Kidney epithelial cell (primary cell): ENCODE measurements around the gene GBGT1. TPM values are rescaled to one million over a fixed set of nuclear protein-coding genes. Genes with fewer than 3 reads are reported as not detected.
A peak's percentile ranks its signal among the peaks of the same experiment; 100 is the strongest.

Experiments used
- DNase-seq: peaks from one replicate; pipeline ENCODE4 v3.0.0-alpha.2; 2010; ENCODE audit warnings: low read depth
- H3K27me3 ChIP-seq: 2 replicates; pipeline ENCODE4 v1.6.0; 2011; ENCODE audit warnings: low read length; ENCODE audit not compliant: control insufficient read depth, insufficient read depth
- H3K36me3 ChIP-seq: 2 replicates; pipeline ENCODE4 v1.5.1; 2011; ENCODE audit warnings: low read length; ENCODE audit not compliant: control insufficient read depth, insufficient read depth
- H3K4me3 ChIP-seq: 2 replicates; pipeline ENCODE4 v1.5.1; 2011; ENCODE audit warnings: low read depth, mild to moderate bottlenecking, control low read depth, low read length
- CTCF ChIP-seq: IDR thresholded peaks from 2 replicates; pipeline ENCODE4 v1.5.1; 2011; ENCODE audit warnings: mild to moderate bottlenecking, moderate library complexity, low read length, control low read depth, inconsistent platforms; ENCODE audit not compliant: insufficient read depth, poor library complexity, severe bottlenecking
- total RNA-seq: library from RNA; depleted of rRNA; stranded (reverse); fragments of >200 nt; gene quantifications from 2 replicates; pipeline ENCODE4 v1.2.3, GENCODE V29; 2015

Gene GBGT1
- total RNA-seq, 1 donor from 2014 or later = 12.4 TPM

- no peak overlapping the region for H3K4me3 ChIP-seq
- DNase-seq = no peak
- H3K36me3 ChIP-seq = no peaks in the 10 kb centered on the region
- H3K27me3 ChIP-seq = peaks cover 19% of the 10 kb centered on the region
- TF ChIP-seq CTCF = no peak
Measured at GRCh38 chr9:133187561-133188005, 23.9 kb upstream of the GBGT1 start.

GRCh38 chr9:133186736-133187135 is 23.0 kb upstream of the GBGT1 start:
- no peak for DNase-seq
- Histone ChIP-seq H3K36me3 (no peaks in the 10 kb centered on the region), H3K27me3 (peaks cover 22% of the 10 kb centered on the region), H3K4me3 (no peak overlapping the region)
- TF ChIP-seq CTCF = no peak

GRCh38 chr9:133184971-133185370 is 21.3 kb upstream of the GBGT1 start:
- H3K4me3 ChIP-seq = no peak overlapping the region
- no peaks in the 10 kb centered on the region for H3K36me3 ChIP-seq
- DNase-seq = peak; percentile 35
- peak; percentile 64 for TF ChIP-seq CTCF
- peaks cover 22% of the 10 kb centered on the region for H3K27me3 ChIP-seq

- no peak overlapping the region for H3K4me3 ChIP-seq
- no peak for TF ChIP-seq CTCF
- H3K27me3 ChIP-seq = peaks cover 11% of the 10 kb centered on the region
- no peak for DNase-seq
- no peaks in the 10 kb centered on the region for H3K36me3 ChIP-seq
Measured at GRCh38 chr9:133182151-133182550, 18.4 kb upstream of the GBGT1 start.

GRCh38 chr9:133181561-133181960 is 17.8 kb upstream of the GBGT1 start:
- TF ChIP-seq CTCF = no peak
- DNase-seq = no peak
- H3K27me3 ChIP-seq = peaks cover 7% of the 10 kb centered on the region
- H3K36me3 ChIP-seq = no peaks in the 10 kb centered on the region
- H3K4me3 ChIP-seq = no peak overlapping the region

- TF ChIP-seq CTCF = no peak
- no peak for DNase-seq
- H3K36me3 ChIP-seq = no peaks in the 10 kb centered on the region
- H3K27me3 ChIP-seq = peaks cover 7% of the 10 kb centered on the region
- H3K4me3 ChIP-seq = no peak overlapping the region
Measured at GRCh38 chr9:133180953-133181352, 17.2 kb upstream of the GBGT1 start.
